ENCODE measurements around the gene SKIDA1.
"Not testable (repeated sequence)": the region's sequence is repeated elsewhere in the genome, so short reads cannot be mapped to it uniquely, and the experiment has no call there.

DNA sequence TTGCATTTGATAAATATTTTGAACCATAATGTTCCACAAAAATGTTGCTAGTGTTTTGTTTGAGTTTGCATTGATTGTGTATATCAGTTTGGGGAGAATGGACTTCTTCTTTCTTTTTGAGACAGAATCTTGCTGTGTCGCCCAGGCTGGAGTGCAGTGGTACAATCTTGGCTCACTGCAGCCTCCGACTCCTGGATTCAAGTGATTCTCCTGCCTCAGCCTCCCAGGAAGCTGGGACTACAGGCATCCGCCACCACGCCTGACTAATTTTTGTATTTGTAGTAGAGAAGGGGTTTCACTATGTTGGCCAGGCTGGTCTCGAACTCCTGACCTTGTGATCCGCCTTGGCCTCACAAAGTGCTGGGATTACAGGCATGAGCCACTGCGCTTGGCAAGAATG, 33.5 kb upstream of the SKIDA1 start:
- TF ChIP-seq, protein P1, sequence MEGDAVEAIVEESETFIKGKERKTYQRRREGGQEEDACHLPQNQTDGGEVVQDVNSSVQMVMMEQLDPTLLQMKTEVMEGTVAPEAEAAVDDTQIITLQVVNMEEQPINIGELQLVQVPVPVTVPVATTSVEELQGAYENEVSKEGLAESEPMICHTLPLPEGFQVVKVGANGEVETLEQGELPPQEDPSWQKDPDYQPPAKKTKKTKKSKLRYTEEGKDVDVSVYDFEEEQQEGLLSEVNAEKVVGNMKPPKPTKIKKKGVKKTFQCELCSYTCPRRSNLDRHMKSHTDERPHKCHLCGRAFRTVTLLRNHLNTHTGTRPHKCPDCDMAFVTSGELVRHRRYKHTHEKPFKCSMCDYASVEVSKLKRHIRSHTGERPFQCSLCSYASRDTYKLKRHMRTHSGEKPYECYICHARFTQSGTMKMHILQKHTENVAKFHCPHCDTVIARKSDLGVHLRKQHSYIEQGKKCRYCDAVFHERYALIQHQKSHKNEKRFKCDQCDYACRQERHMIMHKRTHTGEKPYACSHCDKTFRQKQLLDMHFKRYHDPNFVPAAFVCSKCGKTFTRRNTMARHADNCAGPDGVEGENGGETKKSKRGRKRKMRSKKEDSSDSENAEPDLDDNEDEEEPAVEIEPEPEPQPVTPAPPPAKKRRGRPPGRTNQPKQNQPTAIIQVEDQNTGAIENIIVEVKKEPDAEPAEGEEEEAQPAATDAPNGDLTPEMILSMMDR (conservative IDR thresholded peaks at IDR 0.05 in 1 of 2, IDR thresholded peaks at IDR 0.05 in 1 of 2; ENCODE audit: low read depth in 1 of 2, low read length in 2 of 2) = not testable (repeated sequence)
- TF ChIP-seq EZH2 (IDR thresholded peaks at IDR 0.05; ENCODE audit: low read length, missing control alignments) = not testable (repeated sequence)
